HG02763 (cell line): ENCODE results near the gene NCOR2.

Source experiments
- ATAC-seq: cut with Tn5 transposase; IDR thresholded peaks from one replicate; pipeline ENCODE4 v1.9.1; 2021; ENCODE audit warnings: mild to moderate bottlenecking, moderate library complexity; ENCODE audit not compliant: unreplicated experiment

NCOR2 gene

GRCh38 chr12:124529565-124530276, 37.7 kb downstream of the NCOR2 start:
- no peak for ATAC-seq

- no peak for ATAC-seq
Measured at GRCh38 chr12:124527861-124528561, 39.4 kb downstream of the NCOR2 start.

GRCh38 chr12:124525927-124526692, 41.3 kb downstream of the NCOR2 start:
- no peak for ATAC-seq

- no peak for ATAC-seq
Measured at GRCh38 chr12:124525455-124525854, 42.0 kb downstream of the NCOR2 start.

GRCh38 chr12:124524231-124524925, 43.0 kb downstream of the NCOR2 start:
- ATAC-seq, result no peak

- ATAC-seq, result no peak
Measured at GRCh38 chr12:124523071-124523470, 44.3 kb downstream of the NCOR2 start.

GRCh38 chr12:124520907-124521306, 46.5 kb downstream of the NCOR2 start:
- no peak for ATAC-seq

- ATAC-seq, result no peak
Measured at GRCh38 chr12:124520265-124520701, 47.1 kb downstream of the NCOR2 start.

- ATAC-seq, result no peak
Measured at GRCh38 chr12:124519746-124520145, 47.7 kb downstream of the NCOR2 start.

- no peak for ATAC-seq
Measured at GRCh38 chr12:124518051-124518932, 49.1 kb downstream of the NCOR2 start.
